ENCODE results near the gene SYTL2.

The SYTL2 gene

DNA sequence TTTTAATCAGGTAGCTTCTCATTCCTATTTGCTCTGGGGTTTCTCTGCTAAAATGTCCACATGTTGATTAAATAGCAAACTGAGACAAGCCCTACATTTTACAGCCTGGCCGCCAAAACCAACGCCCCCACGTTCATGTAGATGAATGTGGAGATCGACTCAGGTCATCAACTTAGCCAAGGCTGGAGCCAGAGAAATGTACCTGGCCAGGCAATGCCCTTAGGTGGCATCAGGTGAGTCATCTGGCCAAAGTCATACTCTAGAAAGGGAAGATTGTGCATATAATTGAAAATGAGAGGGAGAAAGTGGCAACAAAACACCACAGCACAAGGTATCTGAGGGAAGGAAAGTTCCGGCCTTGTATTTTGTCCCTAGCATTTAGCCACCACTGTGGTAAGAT is 87.9 kb downstream of the SYTL2 start:
- no peak for DNase-seq

DNA sequence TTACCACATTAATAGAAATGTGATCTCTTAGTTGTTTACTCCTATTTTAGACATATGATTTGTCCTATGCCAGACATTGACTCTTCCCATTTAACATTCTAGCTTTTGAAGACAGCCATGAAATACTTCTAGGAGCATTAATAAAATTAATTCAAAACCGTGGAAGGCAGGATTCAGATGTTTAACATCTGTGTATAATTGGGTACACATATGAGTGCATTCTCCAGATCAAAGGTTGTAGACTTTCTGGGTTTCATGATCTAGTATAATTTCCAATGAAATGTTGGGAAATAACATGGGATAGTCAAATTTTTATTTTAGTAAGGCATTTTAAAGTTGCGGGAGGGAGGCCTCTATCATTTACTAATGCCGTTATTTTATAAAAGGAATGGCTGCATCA is 89.8 kb downstream of the SYTL2 start:
- no peak for DNase-seq

DNA sequence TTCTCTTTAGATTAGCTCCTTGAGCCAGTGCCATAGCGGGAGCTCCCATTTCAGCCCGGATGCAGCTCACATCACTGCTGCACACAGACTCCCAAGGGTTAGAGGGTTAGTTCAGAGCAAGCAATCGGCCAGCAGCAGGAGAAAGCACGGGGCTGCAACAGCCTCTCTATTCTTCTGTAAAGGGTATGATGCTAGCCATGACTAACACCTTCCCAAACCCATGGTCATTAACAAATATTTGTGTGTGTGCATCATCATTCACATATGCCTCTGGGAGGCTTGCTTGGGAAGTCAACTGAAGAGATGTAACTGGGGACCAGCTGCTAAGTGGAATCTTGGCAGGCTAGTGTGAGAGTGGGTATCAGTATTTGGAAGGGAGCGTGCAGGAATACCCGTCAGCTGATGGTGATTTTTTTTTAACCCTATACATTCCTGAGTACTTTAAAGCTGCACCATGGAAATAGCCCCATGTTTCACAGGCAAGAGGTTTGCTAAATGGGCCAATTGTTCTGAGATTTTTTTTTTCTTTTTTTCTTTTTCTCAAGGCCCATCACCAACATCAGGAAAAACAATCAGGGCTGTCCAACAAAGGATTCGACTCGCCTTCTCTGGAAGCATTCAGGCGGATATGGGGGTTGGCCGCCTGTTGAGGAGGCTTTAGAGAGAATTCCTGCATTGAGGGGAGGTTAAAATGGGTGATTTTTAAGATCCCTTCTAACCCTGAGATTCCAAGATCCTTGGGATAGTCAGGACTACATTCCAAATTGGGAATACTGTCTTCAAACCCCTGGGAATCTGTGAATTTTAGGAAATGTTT is 91.7 kb downstream of the SYTL2 start:
- DNase-seq = no peak

DNA sequence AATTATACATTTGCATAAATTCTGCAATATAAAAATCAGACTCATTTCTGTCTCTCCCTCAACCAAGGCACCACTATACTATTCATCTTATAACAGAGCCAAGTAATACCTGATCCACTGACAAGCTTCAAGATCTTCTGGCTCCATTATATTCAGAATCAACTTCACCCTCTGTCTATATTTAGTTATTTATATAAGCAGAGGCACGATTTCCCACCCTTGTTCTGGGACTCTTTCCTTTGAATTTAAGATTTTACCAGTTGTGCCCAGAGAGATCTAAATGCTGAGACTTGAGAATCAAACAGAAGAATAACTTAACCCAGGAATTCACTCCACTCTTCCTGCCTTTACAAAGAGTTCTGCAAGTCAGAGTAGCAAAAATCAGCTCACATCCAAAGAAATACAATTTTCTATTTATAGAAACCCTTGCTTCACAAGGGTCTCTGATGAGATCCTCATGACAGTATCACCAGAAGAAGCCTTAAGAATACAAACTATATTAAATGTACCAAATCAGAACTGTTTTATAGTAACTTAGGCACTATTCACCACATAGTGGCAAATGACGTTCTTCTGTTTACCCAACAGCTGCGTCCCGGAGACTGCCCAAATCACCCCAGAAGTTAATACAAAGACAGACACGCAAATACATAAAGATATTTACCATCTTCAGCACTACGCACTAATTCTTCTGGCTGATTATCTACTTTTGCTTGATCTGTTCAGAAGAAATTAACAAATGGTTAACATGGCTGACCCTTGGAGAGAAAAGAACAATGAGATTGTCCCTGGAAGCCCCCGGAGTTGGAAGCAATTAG is 92.6 kb downstream of the SYTL2 start:
- no peak for DNase-seq

DNA sequence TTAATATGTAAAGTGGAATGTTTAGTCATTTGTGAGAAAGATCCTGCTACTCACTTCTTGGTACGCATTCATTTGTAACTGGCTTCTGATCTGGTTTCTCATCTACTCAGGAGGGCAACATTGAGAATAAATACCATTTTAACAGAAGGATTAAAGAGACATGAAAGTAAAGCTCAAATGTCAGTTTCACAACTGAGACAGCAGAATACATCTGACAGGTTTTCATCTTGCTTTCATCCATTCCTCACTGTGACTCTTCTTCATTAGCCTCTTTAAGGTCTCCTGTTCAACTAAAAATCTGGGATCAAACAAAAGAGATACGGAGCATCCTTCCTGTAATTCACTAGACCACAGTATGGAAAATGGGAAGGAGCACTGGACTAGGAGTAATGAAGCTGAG is 93.5 kb downstream of the SYTL2 start:
- no peak for DNase-seq

DNA sequence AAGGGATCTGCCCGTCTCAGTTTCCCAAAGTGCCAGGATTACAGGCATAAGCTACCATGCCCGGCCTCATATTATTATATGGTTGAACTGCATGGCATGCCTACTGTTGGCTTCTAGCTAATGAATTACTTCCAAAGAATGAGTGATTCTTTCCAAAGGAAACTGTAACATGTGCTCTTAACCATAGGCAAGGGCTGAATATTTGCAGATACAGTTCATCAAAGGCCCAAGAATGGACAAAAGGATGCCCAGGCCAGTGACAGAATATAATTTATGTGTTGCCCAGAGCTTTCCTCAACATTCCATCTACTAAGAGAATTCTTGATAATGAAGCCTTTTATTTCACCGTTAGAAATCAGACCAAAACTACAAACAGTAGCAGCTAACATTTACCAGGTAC is 98.0 kb downstream of the SYTL2 start:
- no peak for DNase-seq

DNA sequence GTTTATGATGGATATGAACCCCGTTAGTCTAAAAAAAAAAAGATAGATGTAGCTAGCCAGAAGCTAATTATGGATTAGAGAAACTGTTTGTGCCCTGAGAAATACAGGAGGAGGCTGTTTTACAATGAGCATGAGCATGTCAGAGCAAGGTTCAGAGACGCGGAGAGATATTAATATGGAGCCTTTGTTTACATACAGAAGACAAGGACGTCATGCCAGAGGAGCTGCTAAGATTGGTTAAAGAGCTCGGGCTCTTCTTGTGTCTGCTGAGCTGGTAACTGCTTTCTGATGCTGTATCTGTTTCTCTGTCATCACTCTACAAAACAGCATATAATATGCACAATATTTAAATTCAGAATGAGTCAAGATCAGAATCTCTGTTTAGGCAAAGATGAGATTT is 100.0 kb downstream of the SYTL2 start:
- DNase-seq = no peak

DNA sequence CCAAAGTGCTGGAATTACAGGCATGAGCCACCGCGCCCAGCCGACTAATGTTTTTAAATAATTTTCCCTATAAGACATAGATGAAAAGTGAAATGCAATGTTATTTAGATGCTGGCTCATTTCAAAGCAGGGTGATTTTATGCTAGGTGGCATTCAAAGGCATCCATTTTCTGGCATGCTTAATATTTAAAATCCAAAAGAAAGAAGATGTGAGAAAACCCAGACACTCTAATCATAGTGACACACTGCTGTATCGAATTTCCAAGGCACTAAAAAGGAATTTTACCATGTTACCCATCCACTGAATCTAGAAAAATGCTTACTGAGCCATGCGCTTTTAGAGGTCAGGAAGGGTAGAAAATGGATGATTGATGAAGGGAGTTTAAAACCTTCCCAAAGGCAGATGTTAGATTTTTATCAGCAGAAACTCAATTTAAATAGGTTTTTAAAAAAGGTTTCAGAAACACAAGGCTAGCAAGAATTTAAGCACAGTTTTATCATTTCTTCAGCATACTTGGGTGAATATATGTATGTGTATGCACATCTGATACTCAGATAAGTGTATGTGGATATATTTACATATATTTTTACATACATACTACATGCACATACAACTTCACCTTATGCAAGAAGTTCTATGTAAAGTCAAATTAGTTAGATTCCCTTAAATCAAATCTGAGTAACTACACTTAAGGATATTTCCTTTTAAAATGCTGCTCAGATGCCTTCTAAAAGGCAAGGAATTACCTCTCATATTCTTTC is 100.8 kb downstream of the SYTL2 start:
- no peak for DNase-seq

DNA sequence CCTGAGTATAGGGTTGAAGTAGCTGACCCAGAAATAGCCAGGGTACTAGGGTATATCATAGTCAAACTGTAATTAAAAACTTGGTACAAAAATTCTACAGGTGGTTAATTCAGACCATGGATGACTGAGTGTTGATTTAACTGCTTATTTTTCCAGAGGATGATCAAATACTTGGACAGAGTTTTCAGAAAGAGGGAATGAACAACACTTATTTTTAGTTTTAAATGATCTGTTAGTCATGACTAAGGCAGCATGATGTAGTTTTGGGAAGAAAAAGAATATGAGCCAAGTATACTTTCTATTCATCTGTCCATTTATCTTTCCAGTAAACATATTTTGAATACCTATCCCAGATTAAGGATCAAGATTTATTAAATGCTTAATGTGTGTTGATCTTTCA is 105.1 kb downstream of the SYTL2 start:
- no peak for DNase-seq

DNA sequence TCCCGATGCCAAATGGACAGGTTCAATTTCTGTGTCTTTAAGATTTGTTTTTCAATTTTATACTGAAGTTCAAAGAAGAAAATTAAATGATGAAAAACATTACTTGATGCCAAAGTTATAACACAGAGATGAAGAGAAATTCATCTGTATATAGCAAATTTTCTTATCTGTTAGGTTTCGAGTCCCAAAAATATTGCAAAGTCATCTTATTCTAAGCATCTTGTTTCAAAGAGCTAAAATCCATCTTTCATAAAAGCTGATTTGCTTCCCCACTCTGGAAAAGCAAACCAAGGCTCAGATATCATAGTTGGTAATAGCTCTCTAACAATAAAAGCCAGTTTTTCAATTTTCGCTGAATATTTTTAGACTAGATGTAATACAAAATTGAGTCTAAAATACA is 106.0 kb downstream of the SYTL2 start:
- DNase-seq = no peak

DNA sequence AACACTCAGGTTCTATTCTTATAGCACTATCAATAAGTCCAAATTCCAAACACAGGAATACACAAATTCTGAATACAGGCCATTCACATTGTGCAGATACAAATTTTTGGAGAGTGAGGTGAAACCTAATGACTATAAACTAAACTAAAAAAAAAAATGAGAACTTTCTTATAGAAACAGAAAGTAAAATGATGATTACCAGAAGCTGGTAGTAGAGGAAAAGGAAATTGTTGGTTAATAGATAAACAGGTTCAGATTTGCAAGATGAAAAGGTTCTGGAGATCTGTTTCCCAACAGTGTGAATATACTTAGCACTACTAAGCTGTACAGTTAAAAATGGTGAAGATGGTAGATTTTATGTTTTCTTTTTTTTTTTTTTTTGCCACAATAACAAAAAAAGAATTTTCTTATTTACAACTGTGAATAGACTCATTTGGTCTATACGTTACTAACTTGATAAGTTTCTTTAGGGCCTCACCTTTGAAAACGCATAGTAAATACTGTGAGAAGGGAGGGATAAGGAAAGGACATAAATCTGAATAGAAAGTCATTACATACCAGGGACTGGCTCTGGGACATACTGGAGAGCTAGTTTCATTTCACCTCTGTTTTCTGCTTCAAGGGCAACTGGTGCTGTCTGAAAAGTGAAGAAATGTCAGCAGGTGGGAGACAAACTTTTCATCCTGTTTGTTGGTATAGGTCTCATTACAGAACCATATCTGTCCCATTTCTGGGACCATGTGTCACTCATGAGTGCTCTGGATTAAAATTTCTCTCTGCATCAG is 110.8 kb downstream of the SYTL2 start:
- no peak for DNase-seq

DNA sequence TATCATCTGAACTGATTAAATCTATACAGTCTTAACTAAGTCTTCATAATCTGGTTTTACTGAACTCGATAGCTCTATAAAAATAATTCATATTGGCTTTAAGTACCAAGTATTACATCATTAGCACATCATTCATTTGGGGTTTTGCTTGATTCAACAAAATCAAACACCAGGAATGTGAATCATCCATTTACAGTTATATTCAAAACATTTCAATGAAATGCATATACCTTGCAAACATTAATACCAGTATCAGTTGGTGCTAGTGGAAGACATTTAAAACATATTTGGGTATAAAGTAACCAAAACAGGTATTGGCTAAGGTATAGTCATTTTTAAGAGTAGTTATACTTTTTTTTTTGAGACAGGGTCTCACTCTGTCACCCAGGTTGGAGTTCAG is 112.7 kb downstream of the SYTL2 start:
- no peak for DNase-seq

DNA sequence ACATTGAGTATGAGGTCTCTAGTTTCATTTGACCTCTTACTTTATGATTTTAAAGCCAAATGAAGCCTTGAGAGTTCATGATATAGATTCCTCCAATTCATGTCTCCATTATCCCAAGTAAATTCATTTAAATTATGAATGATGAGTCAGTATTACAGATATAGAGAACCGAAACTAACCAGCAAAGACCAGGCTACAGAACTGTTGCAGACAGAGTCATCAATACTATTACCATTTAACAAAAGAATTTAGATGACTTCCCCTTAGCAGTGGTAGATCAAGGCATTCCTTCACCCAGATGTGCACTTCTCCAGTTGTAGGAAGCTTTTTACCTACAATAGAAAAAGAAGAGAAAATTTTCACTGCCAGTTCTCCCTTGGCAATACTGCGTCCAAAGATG is 113.2 kb downstream of the SYTL2 start:
- no peak for DNase-seq

DNA sequence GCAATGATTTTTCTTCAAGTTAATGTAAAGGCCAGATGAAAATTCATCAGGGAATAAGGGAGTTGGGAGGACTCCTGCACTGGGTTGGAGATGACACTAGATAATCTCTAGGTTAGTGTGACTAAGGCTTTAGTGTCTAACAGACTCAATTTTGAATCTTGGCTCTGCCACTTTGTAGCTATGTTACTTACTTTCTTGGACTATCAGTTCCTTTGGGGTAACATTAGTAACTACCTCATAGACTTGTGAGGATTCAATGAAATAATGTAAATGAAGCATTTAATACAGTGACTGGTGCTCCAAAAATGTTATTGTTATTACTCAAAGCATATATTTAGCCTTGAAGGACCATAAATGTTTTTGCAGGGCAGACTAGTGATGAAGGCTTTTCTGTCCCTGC is 115.4 kb downstream of the SYTL2 start:
- no peak for DNase-seq

DNA sequence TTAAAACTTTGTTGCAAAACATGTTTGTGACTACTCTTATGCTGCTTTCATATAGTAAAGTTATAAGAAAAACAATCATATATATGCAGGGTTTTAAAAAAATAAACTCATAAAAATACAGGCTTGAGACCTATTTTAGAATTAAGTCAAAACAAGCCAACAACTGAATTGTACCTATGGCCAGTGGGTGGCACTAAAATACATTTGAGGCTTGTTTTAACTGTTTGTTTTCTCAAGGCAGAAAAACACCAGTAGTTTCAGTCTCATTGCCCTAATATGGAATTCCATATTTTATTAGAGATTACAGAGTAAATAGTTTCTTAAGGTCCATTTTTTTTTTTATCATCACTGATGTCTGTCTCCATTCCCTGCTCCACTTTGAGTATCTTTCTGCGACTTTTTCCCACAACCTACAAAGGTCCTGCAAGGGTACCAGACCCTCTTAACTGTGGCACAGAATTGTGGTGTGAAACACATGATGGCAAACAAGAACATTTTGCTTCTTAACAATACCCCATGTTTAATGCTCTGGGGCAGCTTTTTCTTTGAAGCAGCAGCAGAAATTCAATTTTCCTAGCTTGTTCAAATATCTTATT is 116.5 kb downstream of the SYTL2 start:
- DNase-seq = no peak

DNA sequence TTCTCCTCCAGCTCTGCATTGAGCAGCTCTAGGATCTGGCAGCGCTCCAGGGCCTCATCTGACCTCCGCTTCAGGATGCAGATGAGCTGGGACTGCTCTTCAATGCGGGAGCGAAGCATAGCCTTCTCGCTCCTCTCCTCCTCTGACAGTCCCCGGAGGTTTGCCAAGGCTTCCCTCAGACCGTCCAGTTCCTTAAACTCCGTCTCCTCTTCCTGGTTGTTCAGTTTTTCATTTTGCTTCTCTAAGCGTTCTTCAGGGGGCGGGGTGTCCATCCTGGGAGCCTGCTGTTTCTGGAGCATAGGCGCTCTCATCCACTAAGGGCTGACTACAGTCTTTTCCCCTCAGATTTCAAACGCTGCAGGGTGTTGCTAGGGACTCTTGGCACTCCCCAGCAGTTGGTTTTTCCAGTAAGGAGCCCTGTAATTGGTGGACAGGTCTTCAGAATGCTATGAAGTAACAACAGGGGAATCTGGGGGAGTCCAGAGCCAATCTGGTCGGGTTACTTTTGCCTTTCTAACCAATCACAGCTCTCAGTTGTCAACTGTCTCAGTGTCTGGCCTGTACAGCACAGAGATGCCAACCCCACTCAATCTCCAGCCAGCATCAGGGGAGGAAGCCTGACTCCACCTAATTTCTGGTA is 125.0 kb downstream of the SYTL2 start, which contains the start of gene CCDC89:
CCDC89 (minus strand) TSS at position 376 of the 640 bp plus-strand sequence; CDS start at position 311, 65 bp downstream.
- DNase-seq = no peak

DNA sequence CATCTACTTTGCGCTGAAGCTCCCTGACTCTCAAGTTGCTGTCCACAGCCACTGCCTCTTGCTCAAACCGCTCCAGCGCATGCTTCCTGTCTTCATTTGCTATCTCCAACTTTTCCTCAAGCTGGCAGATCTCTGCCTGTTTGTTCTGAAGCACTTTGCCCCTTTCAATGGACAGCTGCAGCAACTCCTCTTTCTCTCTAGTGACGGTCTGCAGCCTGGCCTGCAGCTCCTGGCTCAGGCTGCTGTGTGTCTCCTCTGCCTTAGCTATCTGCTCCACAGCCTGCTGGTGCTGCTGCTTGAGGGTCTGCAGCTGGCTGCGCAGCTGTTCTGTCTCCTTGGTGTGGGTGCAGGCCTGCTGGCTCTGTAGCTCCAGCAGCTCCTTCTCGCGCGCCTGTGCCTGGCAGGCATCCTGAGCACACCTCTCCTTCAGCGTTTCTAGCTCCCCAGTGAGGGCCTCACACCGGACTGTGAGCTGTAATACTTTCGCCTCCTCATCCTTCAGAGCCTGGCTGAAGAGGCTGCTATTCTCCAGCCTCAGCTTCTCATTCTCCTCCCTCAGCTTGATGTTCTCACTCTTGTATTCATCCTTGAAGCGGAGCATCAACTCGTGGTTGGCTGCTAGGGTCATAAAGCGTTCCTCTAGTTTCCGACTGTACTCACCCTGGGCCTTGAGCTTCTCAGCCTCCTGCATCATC is 125.7 kb downstream of the SYTL2 start:
- no peak for DNase-seq

DNA sequence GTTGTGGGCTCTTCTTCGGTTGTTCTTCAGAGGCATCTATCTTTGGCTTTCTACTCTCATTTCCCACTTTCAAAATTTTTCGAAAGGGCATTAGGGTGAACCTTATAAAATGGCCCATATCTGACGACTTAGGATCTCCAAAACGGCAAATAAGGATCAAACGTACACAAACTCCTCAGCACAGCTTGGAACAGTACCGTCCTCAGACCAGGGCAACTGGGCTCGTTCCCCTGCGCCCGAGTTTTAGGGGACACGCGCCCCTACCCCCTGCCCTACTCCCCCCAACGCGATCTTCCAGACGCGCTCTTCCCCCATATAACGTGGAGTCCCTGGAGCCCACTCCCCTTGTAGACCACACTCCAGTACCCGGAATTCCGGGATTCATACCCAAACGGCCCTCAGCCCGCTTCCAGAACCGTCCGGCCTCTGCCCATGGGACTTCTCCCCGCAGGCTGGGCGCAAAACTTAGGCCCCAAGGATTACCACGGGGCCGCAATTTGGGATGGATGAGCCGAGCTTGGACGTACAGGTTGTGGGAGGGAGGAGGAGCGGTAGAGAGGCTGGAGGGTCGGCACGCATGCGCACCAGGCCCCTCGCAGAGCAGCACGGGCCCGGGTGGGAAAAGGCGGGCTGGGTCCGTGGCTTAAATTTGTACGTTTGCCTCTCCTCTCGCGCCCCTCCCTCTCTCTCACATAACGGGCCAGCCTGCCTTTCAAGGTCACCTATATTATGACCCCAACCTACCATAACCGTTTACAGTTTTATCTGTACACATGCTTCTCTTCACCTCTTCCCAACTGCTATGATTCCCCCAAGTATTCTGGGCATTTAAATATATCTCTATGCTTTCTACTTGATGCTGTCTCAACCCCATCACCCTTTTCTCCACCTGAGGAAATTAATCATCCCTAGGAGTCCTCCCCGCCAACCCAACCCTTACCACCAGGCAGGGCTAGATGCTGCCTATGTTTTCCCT is 128.3 kb downstream of the SYTL2 start:
- peak; percentile 81 for DNase-seq

DNA sequence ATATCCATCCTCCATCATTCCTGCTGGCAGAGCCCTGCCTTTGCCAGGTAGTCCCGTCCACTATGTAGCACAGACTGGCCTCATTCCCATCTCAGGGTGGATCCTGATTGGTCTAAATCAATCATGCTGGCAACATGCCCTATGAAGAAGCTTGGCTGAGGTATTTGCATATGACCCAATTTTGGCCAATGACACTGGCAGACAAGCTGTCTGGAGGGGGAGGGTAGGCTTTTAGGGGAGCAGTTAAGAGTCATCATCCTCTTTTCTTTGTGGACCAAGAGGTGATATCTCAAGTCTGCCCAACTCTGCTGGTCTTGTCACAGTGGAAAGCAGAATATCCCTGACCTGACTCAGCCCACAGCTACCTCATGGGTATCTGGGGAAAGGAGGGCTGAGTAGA is 130.0 kb downstream of the SYTL2 start:
- no peak for DNase-seq

DNA sequence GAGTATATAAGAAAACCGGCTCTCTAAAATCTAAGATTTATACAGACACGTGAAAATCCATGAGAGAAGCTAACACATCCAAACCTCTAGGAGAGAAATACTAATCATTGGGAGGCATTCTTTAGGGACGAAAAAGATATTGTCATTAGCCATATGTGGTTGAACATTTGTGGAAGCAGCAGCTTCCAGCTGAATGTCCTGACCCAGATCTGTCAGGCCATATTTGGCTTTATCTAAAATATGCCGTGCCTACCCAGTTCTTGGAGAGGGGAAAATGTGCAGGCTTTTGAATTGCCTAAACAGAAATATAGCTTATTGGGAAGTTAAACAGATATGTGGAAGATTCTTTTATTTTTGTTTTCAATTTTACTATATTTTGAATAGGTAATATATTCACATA is 131.4 kb downstream of the SYTL2 start:
- no peak for DNase-seq
